Measurements from ENCODE around the gene OR5D18. TPM values are rescaled to one million over a fixed set of nuclear protein-coding genes. Genes with fewer than 3 reads are reported as not detected.

Gene OR5D18
- total RNA-seq (2021; fragmentation: NEBNext Ultra II Directional; extraction: Animal tissue kit (Norgen Biotek cat#: 25700)) = not detected
- long read RNA-seq = 0 reads

DNA sequence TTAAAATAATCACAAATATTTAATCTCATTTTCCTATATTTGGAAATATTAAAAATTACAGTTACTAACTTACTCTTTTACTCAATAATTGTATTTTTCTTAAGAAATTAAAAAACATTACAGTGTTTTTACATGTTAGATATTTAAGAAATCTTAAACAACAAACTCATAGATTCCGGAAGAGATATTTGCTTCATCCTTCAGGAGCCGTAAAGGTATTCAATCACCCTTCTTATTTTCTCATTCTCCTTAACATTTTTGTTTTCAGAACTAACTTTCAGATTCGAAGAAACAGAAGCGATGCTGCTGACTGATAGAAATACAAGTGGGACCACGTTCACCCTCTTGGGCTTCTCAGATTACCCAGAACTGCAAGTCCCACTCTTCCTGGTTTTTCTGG is at the start of gene OR5D18:
Gene OR5D18 (plus strand): TSS at position 301 of the 400 bp plus-strand sequence. CDS start 0 bp downstream, at position 301.
- no peak within 1 kb of the TSS for H3K4me3 Mint-ChIP-seq
- H3K36me3 Mint-ChIP-seq (ENCODE audit: low read depth) = no peaks in the 10 kb centered on the region
- no peaks in the 10 kb centered on the region for H3K4me1 Mint-ChIP-seq (ENCODE audit: low read depth)
- no peak for DNase-seq
- peaks cover 11% of the 10 kb centered on the region for H3K9me3 Mint-ChIP-seq
- H3K27ac Mint-ChIP-seq = no peak within 1 kb of the TSS
- TF ChIP-seq, protein P1, sequence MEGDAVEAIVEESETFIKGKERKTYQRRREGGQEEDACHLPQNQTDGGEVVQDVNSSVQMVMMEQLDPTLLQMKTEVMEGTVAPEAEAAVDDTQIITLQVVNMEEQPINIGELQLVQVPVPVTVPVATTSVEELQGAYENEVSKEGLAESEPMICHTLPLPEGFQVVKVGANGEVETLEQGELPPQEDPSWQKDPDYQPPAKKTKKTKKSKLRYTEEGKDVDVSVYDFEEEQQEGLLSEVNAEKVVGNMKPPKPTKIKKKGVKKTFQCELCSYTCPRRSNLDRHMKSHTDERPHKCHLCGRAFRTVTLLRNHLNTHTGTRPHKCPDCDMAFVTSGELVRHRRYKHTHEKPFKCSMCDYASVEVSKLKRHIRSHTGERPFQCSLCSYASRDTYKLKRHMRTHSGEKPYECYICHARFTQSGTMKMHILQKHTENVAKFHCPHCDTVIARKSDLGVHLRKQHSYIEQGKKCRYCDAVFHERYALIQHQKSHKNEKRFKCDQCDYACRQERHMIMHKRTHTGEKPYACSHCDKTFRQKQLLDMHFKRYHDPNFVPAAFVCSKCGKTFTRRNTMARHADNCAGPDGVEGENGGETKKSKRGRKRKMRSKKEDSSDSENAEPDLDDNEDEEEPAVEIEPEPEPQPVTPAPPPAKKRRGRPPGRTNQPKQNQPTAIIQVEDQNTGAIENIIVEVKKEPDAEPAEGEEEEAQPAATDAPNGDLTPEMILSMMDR (IDR thresholded peaks at IDR 0.05) = no peak
- no peaks in the 10 kb centered on the region; the same call in 1 of the 2 replicates for H3K27me3 Mint-ChIP-seq (ENCODE audit: insufficient read depth)

DNA sequence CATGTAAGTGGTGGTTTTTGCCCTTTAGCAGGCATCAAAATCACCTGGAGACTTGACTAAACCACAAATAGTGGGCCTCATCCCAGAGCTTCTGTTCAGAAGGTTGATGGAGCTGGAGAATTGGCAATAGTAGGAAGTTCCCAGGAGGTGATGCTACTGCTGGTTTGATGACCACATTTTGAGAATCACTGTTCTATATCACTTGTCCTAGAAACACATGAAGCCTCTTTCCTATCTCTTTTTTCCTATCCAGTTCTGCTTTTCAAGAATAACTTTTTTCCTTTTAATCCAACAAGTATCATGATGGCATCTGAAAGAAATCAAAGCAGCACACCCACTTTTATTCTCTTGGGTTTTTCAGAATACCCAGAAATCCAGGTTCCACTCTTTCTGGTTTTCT is 46.3 kb upstream of the OR5D18 start, which contains the start of gene OR5D13:
Gene OR5D13 (plus strand): TSS at position 301 of the 400 bp plus-strand sequence. CDS start 0 bp downstream, at position 301.
- Mint-ChIP-seq H3K9me3 (peaks cover 5% of the 10 kb centered on the region; the same call in 1 of the 2 replicates), H3K4me3 (no peak within 1 kb of the TSS), H3K4me1 (ENCODE audit: low read depth) (no peaks in the 10 kb centered on the region), H3K27ac (no peak within 1 kb of the TSS), H3K36me3 (ENCODE audit: low read depth) (no peaks in the 10 kb centered on the region), H3K27me3 (ENCODE audit: insufficient read depth) (peaks cover 1% of the 10 kb centered on the region; the same call in 1 of the 2 replicates)
- TF ChIP-seq, protein P1 (IDR thresholded peaks at IDR 0.05) = no peak
- DNase-seq = no peak

DNA sequence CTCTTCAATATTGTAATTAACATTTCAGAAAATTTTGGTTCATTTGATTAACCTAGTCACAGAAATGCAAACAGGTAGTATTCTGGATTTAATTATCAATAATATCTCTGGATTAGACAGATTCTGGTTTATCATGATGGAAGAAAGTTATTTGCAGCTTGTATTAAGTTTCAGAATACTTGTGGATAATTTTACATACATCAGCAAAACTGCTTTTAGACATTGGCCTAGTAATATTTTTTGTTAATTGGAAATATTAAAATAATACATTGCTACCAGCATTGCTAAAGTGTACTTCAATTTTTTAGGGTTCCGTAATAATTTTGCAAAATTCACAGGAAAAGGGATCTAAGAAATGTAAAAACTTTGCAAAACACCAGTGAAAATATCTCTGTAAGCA is 27.8 kb upstream of the OR5D18 start:
- Mint-ChIP-seq H3K9me3 (peaks cover 14% of the 10 kb centered on the region), H3K36me3 (ENCODE audit: low read depth) (no peaks in the 10 kb centered on the region), H3K27ac (no peak overlapping the region), H3K4me3 (no peak overlapping the region), H3K27me3 (ENCODE audit: insufficient read depth) (no peaks in the 10 kb centered on the region), H3K4me1 (ENCODE audit: low read depth) (no peaks in the 10 kb centered on the region)
- no peak for DNase-seq
- TF ChIP-seq, protein P1 (IDR thresholded peaks at IDR 0.05) = no peak

DNA sequence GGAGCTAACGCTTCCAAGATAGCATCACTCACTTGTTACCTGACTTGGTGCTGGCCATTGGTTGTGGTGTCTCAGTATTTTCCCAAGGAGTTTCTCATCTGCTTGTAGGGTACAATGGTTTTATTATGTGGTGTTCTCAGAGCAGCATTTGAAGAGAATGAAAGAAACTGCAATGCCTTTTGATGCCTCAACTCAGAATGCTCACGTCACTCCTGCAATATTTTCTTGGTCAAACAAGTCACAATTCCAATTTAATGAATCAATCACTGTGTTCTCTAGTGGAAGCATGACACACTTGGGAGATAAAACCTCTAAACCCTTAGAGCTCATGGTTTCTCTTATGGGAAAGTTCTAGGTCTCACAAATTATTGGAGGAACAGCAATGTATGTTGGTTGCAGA is 26.1 kb upstream of the OR5D18 start:
- H3K36me3 Mint-ChIP-seq (ENCODE audit: low read depth) = no peaks in the 10 kb centered on the region
- H3K27me3 Mint-ChIP-seq (ENCODE audit: insufficient read depth) = no peaks in the 10 kb centered on the region
- no peak overlapping the region for H3K27ac Mint-ChIP-seq
- no peak for DNase-seq
- H3K4me3 Mint-ChIP-seq = no peak overlapping the region
- no peaks in the 10 kb centered on the region for H3K4me1 Mint-ChIP-seq (ENCODE audit: low read depth)
- TF ChIP-seq, protein P1 (IDR thresholded peaks at IDR 0.05) = no peak
- H3K9me3 Mint-ChIP-seq = peaks cover 14% of the 10 kb centered on the region

DNA sequence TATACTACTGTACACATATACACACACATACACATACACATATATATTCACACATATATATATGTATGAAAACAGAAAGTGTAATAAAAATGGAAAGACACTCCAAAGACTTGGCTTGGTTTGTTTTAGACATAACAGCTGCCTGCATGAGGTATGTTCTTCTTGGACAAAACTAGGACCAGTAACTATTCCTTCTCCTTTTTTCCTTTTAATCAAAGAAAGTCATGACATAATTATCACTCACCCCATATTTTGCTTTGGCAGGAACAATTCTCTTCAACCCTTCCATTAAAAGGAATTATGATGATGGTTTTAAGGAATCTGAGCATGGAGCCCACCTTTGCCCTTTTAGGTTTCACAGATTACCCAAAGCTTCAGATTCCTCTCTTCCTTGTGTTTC is 24.2 kb upstream of the OR5D18 start, which contains the start of gene OR5D14:
Gene OR5D14 (plus strand): TSS at position 301 of the 400 bp plus-strand sequence. CDS start 0 bp downstream, at position 301.
- Mint-ChIP-seq H3K27me3 (ENCODE audit: insufficient read depth) (no peaks in the 10 kb centered on the region), H3K36me3 (ENCODE audit: low read depth) (no peaks in the 10 kb centered on the region)
- DNase-seq = no peak

More for the DNA sequence above, 24.2 kb upstream of the OR5D18 start, which contains the start of gene OR5D14:
- Mint-ChIP-seq H3K9me3 (peaks cover 19% of the 10 kb centered on the region), H3K4me3 (no peak within 1 kb of the TSS), H3K27ac (no peak within 1 kb of the TSS), H3K4me1 (ENCODE audit: low read depth) (no peaks in the 10 kb centered on the region)
- TF ChIP-seq, protein P1 (IDR thresholded peaks at IDR 0.05) = no peak
